Tibial artery (tissue), 4 donors: Measurements from ENCODE around the gene MRPL45.

Source experiments
- DNase-seq, 2 donors: peaks; one replicate each; pipeline ENCODE4 v3.0.0-alpha.2; 2019
- H3K27ac ChIP-seq, 2 donors: fragments of 200-600 bp; sonication (generic) in 1 of 2; 1 replicate in 1 of 2; 2 replicates in 1 of 2; pipeline ENCODE4 v1.5.1; 2018 to 2019; ENCODE audit warnings: mild to moderate bottlenecking in 1 of 2
- H3K27me3 ChIP-seq, 2 donors: fragments of 200-600 bp; sonication (generic) in 1 of 2; one replicate each; pipeline versions ENCODE4 v1.5.1 to v1.6.0; 2016 to 2019
- H3K36me3 ChIP-seq, 3 donors: fragments of 200-600 bp; sonication (generic) in 2 of 3; one replicate each; pipeline ENCODE4 v1.5.1; 2016 to 2019; ENCODE audit warnings: mild to moderate bottlenecking in 2 of 3
- H3K4me1 ChIP-seq, 4 donors: fragments of 200-600 bp; sonication (generic) in 2 of 4; 1 replicate in 3 of 4; 2 replicates in 1 of 4; pipeline ENCODE4 v1.5.1; 2016 to 2019
- H3K4me3 ChIP-seq, 2 donors: fragments of 200-600 bp; sonication (generic) in 1 of 2; 1 replicate in 1 of 2; 2 replicates in 1 of 2; pipeline ENCODE4 v1.5.1; 2018 to 2019; ENCODE audit warnings: mild to moderate bottlenecking in 2 of 2
- H3K9me3 ChIP-seq, 3 donors: fragments of 200-600 bp; sonication (generic) in 1 of 3; one replicate each; pipeline ENCODE4 v1.5.1; 2016 to 2019
- CTCF ChIP-seq, 2 experiments: fragments of 200-600 bp in 1 of 2; fragments of 450-650 bp in 1 of 2; IDR thresholded peaks; one replicate each; pipeline ENCODE4 v1.5.1; 2017 to 2019; ENCODE audit warnings: antibody characterized with exemption in 2 of 2, mild to moderate bottlenecking in 1 of 2, moderate library complexity in 1 of 2
- intact Hi-C: fragments of 100-400 bp; cut with DNase I; formaldehyde crosslinking; loops from one replicate; pipeline ENCODE4 v1.15.0; 2023; ENCODE audit warnings: low total_unique reads

MRPL45 gene

GRCh38 chr17:38354466-38354865 lies 57.5 kb downstream of the MRPL45 start:
- Histone ChIP-seq H3K4me1 (peaks cover 0 to 69% (median 50%) of the 10 kb centered on the region in 4 donors), H3K4me3 (peak overlapping the region; percentile 71 to 92)

GRCh38 chr17:38355251-38355650 lies 58.3 kb downstream of the MRPL45 start:
- DNase-seq: no peak
- intact Hi-C loops: loop anchor here (10.0 kb wide), 2 partner anchors 130 to 380 kb away; partner anchors contain the start of gene CISD3
- TF ChIP-seq CTCF (IDR thresholded peaks at IDR 0.05): no peak

More at GRCh38 chr17:38354466-38354865, 57.5 kb downstream of the MRPL45 start:
- Histone ChIP-seq H3K27ac (peak overlapping the region; percentile 52 to 90), H3K27me3 (no peaks in the 10 kb centered on the region), H3K36me3 (no peaks in the 10 kb centered on the region), H3K9me3 (no peaks in the 10 kb centered on the region)
- no peak for DNase-seq
- intact Hi-C loops: loop anchor here (10.0 kb wide), 2 partner anchors 130 to 380 kb away; partner anchors contain the start of gene CISD3
- no peak for TF ChIP-seq CTCF (IDR thresholded peaks at IDR 0.05)

GRCh38 chr17:38357486-38358123 lies 60.6 kb downstream of the MRPL45 start:
- no peak for TF ChIP-seq CTCF (IDR thresholded peaks at IDR 0.05)
- intact Hi-C loops: loop anchor here (10.0 kb wide), 2 partner anchors 127 to 377 kb away; partner anchors contain the start of gene CISD3
- Histone ChIP-seq H3K4me1 (peaks cover 0 to 81% (median 55%) of the 10 kb centered on the region in 4 donors), H3K27ac (peak overlapping the region; percentile 52 to 90), H3K36me3 (peaks cover 0 to 12% (median 0%) of the 10 kb centered on the region in 3 donors), H3K9me3 (no peaks in the 10 kb centered on the region), H3K27me3 (no peaks in the 10 kb centered on the region), H3K4me3 (no peak overlapping the region)
- no peak for DNase-seq

More at GRCh38 chr17:38355251-38355650, 58.3 kb downstream of the MRPL45 start:
- no peaks in the 10 kb centered on the region for H3K27me3 ChIP-seq
- H3K27ac ChIP-seq: peak overlapping the region; percentile 52 to 90
- H3K9me3 ChIP-seq: no peaks in the 10 kb centered on the region
- H3K4me1 ChIP-seq: peaks cover 0 to 72% (median 51%) of the 10 kb centered on the region in 4 donors
- H3K4me3 ChIP-seq: peak overlapping the region in 1 of 2 donors; percentile 8
- no peaks in the 10 kb centered on the region for H3K36me3 ChIP-seq

GRCh38 chr17:38358586-38359513 lies 61.9 kb downstream of the MRPL45 start:
- intact Hi-C loops: loop anchor here (10.0 kb wide), 2 partner anchors 126 to 376 kb away; partner anchors contain the start of gene CISD3
- no peak for TF ChIP-seq CTCF (IDR thresholded peaks at IDR 0.05)
- no peak for DNase-seq
- Histone ChIP-seq H3K4me3 (no peak overlapping the region), H3K27me3 (no peaks in the 10 kb centered on the region), H3K27ac (peak overlapping the region; percentile 52 to 90), H3K9me3 (no peaks in the 10 kb centered on the region), H3K36me3 (peaks cover 0 to 19% (median 0%) of the 10 kb centered on the region in 3 donors), H3K4me1 (peaks cover 0 to 70% (median 45%) of the 10 kb centered on the region in 4 donors)

GRCh38 chr17:38361694-38362465 lies 64.9 kb downstream of the MRPL45 start:
- H3K27ac ChIP-seq: no peak overlapping the region
- TF ChIP-seq CTCF (IDR thresholded peaks at IDR 0.05): no peak
- peaks cover under 1 to 45% (median 17%) of the 10 kb centered on the region in 3 donors for H3K36me3 ChIP-seq
- no peaks in the 10 kb centered on the region for H3K27me3 ChIP-seq
- intact Hi-C loops: loop anchor here (2.0 kb wide), 1 partner anchor 45 kb away; no protein-coding TSS in a partner anchor
- peaks cover 0 to 40% (median 24%) of the 10 kb centered on the region in 4 donors for H3K4me1 ChIP-seq
- H3K4me3 ChIP-seq: no peak overlapping the region
- DNase-seq: no peak
- H3K9me3 ChIP-seq: no peaks in the 10 kb centered on the region
